Chondrocyte (in vitro differentiated cells): ENCODE results near the gene NWD2. TPM values are rescaled to one million over a fixed set of nuclear protein-coding genes. Genes with fewer than 3 reads are reported as not detected.

ENCODE experiments used
- DNase-seq: peaks from one replicate; pipeline ENCODE4 v3.0.0; 2021; ENCODE audit warnings: mixed read lengths, low spot score
- H3K27ac Mint-ChIP-seq: one replicate; pipeline ENCODE4 v1.8.0; 2021; ENCODE audit warnings: mild to moderate bottlenecking, moderate library complexity, mixed read lengths; ENCODE audit not compliant: unreplicated experiment
- H3K27me3 Mint-ChIP-seq: 2 replicates; pipeline ENCODE4 v1.8.0; 2021; ENCODE audit warnings: low read depth, mixed read lengths
- H3K36me3 Mint-ChIP-seq: 2 replicates; pipeline ENCODE4 v1.8.0; 2021; ENCODE audit warnings: low read depth, mixed read lengths
- H3K4me1 Mint-ChIP-seq: 2 replicates; pipeline ENCODE4 v1.8.0; 2021; ENCODE audit warnings: low read depth, mild to moderate bottlenecking, mixed read lengths
- H3K4me3 Mint-ChIP-seq: one replicate; pipeline ENCODE4 v1.8.0; 2021; ENCODE audit warnings: mild to moderate bottlenecking, moderate library complexity, mixed read lengths; ENCODE audit not compliant: unreplicated experiment
- H3K9me3 Mint-ChIP-seq: 2 replicates; pipeline ENCODE4 v1.8.0; 2021; ENCODE audit warnings: low read depth, mixed read lengths
- total RNA-seq: library from RNA; stranded (reverse); gene quantifications from 3 replicates; pipeline ENCODE4 v1.2.1, GENCODE V29; 2021
- TF ChIP-seq, protein P1 (sequence below): fragments of 200-600 bp; sonication (generic); IDR thresholded peaks from 2 replicates; pipeline ENCODE4 v1.5.0; 2021; ENCODE audit warnings: antibody characterized with exemption, mild to moderate bottlenecking, moderate library complexity

Gene NWD2
- total RNA-seq, 1 donor from 2014 or later: not detected

- H3K27me3 Mint-ChIP-seq: peaks cover 13% of the 10 kb centered on the region
- no peak overlapping the region for H3K4me3 Mint-ChIP-seq
- no peak for DNase-seq
Measured at GRCh38 chr4:37219990-37220389, 24.6 kb upstream of the NWD2 start.

DNA sequence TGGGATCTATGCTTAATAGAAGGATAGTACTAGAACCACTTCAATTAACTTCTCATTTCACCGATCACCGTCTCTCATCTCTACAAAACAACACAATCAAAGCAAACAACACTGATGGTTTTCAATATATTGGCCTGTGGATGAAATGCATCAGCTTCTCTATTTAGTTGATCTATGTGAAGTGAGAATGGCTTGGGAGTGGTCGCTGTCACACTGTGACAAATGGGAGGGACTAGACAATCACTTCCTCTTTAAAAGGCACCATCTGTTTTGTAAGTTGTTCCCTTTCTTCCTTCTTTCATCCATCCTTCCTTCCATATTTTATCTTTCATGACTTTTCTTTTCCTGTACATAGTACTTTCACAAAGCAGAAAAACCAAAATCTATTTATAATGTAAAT, 23.9 kb upstream of the NWD2 start:
- no peak for DNase-seq
- Mint-ChIP-seq H3K27me3 (peaks cover 13% of the 10 kb centered on the region), H3K4me1 (no peaks in the 10 kb centered on the region), H3K27ac (no peak overlapping the region), H3K9me3 (no peaks in the 10 kb centered on the region), H3K36me3 (no peaks in the 10 kb centered on the region), H3K4me3 (no peak overlapping the region)
- TF ChIP-seq, protein P1, sequence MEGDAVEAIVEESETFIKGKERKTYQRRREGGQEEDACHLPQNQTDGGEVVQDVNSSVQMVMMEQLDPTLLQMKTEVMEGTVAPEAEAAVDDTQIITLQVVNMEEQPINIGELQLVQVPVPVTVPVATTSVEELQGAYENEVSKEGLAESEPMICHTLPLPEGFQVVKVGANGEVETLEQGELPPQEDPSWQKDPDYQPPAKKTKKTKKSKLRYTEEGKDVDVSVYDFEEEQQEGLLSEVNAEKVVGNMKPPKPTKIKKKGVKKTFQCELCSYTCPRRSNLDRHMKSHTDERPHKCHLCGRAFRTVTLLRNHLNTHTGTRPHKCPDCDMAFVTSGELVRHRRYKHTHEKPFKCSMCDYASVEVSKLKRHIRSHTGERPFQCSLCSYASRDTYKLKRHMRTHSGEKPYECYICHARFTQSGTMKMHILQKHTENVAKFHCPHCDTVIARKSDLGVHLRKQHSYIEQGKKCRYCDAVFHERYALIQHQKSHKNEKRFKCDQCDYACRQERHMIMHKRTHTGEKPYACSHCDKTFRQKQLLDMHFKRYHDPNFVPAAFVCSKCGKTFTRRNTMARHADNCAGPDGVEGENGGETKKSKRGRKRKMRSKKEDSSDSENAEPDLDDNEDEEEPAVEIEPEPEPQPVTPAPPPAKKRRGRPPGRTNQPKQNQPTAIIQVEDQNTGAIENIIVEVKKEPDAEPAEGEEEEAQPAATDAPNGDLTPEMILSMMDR: no peak

More at GRCh38 chr4:37219990-37220389, 24.6 kb upstream of the NWD2 start:
- Mint-ChIP-seq H3K27ac (no peak overlapping the region), H3K9me3 (no peaks in the 10 kb centered on the region), H3K36me3 (no peaks in the 10 kb centered on the region), H3K4me1 (no peaks in the 10 kb centered on the region)
- TF ChIP-seq, protein P1: no peak

GRCh38 chr4:37223732-37224131, 20.8 kb upstream of the NWD2 start:
- Mint-ChIP-seq H3K4me3 (no peak overlapping the region), H3K9me3 (no peaks in the 10 kb centered on the region), H3K4me1 (no peaks in the 10 kb centered on the region), H3K36me3 (no peaks in the 10 kb centered on the region), H3K27me3 (peaks cover 6% of the 10 kb centered on the region), H3K27ac (no peak overlapping the region)
- DNase-seq: no peak
- TF ChIP-seq, protein P1: no peak

GRCh38 chr4:37224854-37225253, 19.7 kb upstream of the NWD2 start:
- Mint-ChIP-seq H3K27me3 (peaks cover 5% of the 10 kb centered on the region), H3K36me3 (no peaks in the 10 kb centered on the region)

GRCh38 chr4:37225778-37226177, 18.8 kb upstream of the NWD2 start:
- no peak for DNase-seq
- TF ChIP-seq, protein P1: no peak
- no peaks in the 10 kb centered on the region for H3K9me3 Mint-ChIP-seq
- H3K27me3 Mint-ChIP-seq: peaks cover 5% of the 10 kb centered on the region
- no peak overlapping the region for H3K27ac Mint-ChIP-seq
- H3K4me3 Mint-ChIP-seq: no peak overlapping the region
- H3K36me3 Mint-ChIP-seq: no peaks in the 10 kb centered on the region
- H3K4me1 Mint-ChIP-seq: no peaks in the 10 kb centered on the region

More at GRCh38 chr4:37224854-37225253, 19.7 kb upstream of the NWD2 start:
- Mint-ChIP-seq H3K27ac (no peak overlapping the region), H3K9me3 (no peaks in the 10 kb centered on the region), H3K4me1 (no peaks in the 10 kb centered on the region), H3K4me3 (no peak overlapping the region)
- DNase-seq: no peak
- TF ChIP-seq, protein P1: no peak
